Body of pancreas (tissue), 4 donors: ENCODE results near the gene SEMA4D.

Source experiments
- POLR2A ChIP-seq, 3 donors: fragments of 450-650 bp; IDR thresholded peaks; one replicate each; pipeline ENCODE4 v1.6.1; 2016; ENCODE audit warnings: antibody characterized with exemption in 3 of 3, mild to moderate bottlenecking in 2 of 3
- TF ChIP-seq, protein P1 (sequence below), 7 experiments: fragments of 450-650 bp in 4 of 7; fragments of 200-600 bp in 3 of 7; sonication (generic) in 3 of 7; IDR thresholded peaks; one replicate each; pipeline ENCODE4 v1.5.1; 2016 to 2019; ENCODE audit warnings: antibody characterized with exemption in 7 of 7

DNA sequence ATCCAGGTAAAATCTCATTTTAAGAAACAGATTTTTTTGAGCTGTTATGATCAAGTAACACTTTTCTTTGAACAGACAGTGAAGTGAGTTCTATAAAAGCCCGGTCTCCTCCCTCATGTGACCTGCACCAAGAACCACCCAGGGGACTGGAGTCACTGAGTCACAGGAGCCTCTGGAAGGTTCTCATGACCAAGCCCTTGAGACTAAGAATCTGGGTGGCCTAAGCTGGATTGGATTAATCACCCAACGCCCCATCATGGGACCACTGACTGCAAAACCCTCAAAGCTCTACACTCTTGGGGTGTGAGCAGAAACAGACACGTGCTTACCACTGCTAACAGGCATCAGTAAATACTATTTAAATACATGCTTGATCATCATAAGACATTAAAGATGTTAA lies 131.2 kb downstream of the SEMA4D start:
- TF ChIP-seq POLR2A (IDR thresholded peaks at IDR 0.05) = no peak
- TF ChIP-seq, protein P1, sequence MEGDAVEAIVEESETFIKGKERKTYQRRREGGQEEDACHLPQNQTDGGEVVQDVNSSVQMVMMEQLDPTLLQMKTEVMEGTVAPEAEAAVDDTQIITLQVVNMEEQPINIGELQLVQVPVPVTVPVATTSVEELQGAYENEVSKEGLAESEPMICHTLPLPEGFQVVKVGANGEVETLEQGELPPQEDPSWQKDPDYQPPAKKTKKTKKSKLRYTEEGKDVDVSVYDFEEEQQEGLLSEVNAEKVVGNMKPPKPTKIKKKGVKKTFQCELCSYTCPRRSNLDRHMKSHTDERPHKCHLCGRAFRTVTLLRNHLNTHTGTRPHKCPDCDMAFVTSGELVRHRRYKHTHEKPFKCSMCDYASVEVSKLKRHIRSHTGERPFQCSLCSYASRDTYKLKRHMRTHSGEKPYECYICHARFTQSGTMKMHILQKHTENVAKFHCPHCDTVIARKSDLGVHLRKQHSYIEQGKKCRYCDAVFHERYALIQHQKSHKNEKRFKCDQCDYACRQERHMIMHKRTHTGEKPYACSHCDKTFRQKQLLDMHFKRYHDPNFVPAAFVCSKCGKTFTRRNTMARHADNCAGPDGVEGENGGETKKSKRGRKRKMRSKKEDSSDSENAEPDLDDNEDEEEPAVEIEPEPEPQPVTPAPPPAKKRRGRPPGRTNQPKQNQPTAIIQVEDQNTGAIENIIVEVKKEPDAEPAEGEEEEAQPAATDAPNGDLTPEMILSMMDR (IDR thresholded peaks at IDR 0.05) = no peak
